GM18873 (cell line): ENCODE data around the gene LIF.
"Not testable (repeated sequence)": the region's sequence is repeated elsewhere in the genome, so short reads cannot be mapped to it uniquely, and the experiment has no call there.

Experiments
- ATAC-seq: cut with Tn5 transposase; IDR thresholded peaks from one replicate; pipeline ENCODE4 v1.9.1; 2021; ENCODE audit warnings: mild to moderate bottlenecking, moderate library complexity, moderate number of reproducible peaks; ENCODE audit not compliant: unreplicated experiment, low FRiP score

The LIF gene

DNA sequence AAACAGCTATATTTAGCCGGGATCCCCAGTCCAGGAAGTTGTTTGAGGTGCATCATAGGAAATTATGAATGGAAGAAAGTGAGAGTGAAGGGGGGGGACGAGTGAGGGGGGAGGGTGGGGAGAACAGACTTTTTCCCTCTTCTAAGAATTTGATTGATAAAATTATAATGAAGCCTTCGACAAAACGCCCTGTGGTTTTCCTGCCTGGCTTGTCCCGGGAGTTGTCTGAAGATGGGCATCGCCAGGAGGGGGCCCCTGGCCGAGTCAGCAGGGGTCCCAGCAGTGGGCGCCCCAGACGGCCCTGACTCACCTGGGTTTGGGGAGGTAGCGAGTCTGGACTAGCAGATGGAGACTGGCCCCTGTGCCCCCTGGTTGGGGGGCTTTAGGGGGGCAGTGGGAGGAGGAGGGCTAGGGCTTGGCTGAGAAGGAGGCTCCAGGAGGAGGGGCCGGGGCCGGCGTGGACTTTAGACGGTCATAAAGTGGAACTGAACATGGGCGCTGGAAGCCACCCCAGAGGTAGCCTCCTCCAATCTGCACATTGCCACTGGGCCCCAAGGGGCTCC, 336 bp upstream of the LIF start:
- no peak for ATAC-seq

DNA sequence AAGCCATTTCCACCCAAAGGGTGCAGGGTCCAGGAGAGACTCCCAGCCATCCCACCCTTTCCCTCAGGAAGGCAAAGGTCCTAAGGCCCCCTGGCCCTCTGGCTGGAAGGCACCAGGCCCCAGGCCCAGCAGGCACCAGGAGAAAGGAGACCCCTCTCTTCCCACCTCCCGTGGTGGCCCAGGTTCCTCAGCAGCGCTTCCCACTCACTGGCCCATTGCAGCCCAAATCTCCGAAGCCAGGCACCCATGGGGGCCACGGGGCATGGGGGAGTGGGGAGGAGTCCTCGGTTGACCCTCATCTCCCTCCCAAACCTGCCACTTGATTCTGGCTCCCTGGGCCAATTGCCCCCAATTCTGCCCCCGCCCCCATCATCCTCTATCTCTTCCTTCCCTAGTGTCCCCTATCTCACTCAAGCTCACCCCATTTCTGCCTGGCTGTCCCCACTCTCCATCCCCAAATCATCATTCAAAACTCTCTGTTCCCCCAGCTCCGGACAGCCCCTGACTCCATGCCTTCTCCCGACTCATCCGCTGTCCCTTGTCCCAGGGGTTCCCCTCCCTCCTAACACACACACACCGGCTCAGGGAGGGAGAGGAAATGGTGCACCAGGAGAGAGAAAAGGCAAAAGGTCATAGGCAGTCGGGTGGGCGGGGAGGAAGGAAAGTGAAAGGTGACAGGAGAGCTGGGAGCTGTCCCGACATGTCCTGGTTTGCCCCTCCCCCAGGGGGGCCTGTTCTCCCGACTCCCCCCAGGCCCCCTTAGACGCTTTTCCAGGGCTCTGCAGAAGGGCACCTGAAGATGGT, 1.2 kb downstream of the LIF start:
- no peak for ATAC-seq

DNA sequence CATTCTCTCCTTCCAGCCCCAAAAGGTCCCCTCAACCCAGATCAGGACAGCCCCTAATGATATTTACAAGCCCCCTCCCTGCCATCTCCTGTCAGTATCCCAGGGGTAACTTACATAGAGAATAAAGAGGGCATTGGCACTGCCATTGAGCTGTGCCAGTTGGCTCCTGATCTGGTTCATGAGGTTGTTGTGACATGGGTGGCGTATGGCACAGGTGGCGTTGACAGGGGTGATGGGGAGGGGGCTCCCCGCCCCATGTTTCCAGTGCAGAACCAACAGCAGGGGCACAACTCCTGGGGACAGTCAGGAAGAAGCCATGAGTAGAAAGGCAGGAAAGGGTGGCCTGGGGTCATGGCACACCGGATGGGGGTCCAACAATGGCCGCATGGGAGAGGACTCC, 1.9 kb downstream of the LIF start:
- ATAC-seq, result no peak

DNA sequence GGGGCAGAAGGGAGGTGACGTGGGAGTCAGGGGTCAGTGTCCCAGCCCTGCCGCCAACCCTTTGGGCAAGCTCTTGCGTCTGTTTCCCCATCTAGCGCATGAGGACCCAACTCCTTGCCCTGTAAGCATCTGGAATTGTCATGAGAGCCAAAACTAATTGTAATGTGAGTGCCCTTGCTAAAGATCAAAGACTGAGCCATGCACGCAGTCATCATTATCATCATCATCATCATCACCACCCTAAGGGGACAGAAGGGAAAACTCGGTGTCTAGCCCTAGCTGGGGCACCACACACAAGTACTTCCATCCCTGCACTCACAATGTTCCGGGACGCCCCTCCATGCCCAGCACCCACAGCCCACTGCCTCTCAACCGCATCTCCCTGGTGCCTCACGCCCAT, 2.5 kb downstream of the LIF start:
- no peak for ATAC-seq

DNA sequence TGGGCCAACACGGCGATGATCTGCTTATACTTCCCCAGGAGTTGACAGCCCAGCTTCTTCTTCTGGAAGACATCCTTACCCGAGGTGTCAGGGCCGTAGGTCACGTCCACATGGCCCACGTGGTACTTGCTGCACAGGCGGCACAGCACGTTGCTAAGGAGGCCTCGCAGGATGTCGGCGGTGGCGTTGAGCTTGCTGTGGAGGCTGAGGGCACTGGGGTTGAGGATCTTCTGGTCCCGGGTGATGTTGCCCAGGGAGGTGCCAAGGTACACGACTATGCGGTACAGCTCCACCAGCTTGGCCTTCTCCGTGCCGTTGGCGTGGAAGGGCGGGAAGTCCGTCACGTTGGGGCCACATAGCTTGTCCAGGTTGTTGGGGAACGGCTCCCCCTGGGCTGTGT, 2.9 kb downstream of the LIF start:
- ATAC-seq, result no peak

DNA sequence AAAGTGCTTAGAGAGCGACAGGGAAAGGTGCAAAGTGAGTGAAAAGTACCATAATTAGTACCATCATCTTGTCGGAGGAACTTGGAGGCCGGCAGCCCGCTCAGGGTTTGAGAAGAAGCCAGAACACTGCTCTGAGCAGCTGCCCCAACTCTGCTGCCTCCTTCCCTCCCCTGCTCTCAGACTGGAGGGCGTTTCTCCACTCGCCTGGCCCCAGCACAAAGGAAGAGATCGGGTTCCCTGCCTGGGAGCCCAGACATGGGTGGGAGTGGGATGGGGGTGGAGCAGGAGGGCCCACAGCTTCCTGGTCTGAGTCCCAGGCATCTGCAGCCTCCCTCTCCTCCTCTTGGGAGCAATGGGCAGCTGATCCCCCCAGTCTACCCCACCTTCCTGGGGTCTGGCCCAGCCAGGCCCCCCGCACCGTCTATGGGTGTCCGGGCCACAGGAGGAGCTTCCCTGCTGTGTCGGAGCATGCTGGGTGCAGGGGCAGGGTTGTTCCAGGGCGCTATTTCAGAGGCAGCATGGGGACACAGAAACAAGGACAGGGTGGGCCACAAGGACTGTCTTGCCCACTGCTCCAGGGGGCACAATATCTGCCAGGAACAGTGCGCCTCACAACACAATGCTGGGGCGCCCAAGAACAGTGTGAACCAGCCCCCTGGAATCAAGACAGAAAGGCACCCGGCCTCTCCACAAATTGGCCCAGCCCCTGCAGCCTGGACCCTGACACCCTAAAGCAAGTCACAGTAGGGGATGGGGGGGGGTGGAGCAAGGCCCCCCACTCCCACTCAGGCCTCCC, 4.8 kb downstream of the LIF start:
- no peak for ATAC-seq

GRCh38 chr22:30240541-30241417, 5.8 kb downstream of the LIF start:
- ATAC-seq, result no peak

DNA sequence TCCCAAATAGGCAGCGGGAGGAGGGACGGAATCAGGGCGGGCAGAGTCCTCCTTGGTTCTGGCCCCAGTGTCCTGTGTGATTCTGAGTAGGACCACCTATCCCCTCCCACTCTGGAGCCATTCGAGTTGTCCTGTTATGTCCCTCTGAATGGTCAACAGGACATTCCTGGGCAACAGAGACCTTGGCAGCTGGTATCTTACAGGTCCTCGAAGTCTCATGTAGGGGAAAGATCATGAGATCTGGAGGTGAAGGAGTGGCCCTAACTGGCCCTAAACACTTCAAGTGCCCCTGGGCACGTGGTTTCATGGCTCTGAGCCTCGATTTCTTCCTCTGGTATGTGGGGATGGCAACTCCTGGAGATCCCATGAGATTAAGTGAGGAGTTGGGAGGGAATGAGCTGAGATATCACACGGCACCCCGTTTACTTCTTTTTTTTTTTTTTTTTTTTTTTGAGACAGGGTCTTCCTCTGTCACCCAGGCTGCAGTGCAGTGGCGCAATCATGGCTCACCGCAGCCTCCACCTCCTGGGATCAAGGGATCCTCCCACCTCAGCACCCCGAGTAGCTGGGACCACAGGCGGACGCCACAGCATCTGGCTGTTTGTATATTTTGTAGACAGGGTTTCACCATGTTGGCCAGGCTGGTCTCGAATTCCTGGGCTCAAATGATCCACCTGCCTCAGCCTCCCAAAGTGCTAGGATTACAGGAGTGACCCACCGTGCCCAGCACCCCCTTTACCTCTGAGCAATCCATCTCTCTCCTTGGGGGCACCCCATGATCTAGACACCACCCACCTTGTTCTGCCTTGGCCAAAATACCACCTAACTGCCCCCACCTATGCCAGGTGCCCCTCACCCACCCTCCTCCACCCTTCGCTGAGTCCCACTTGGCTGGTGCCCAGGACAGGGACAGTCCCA, 6.8 kb downstream of the LIF start:
- ATAC-seq, result no peak

GRCh38 chr22:30238661-30239487, 7.7 kb downstream of the LIF start:
- ATAC-seq, result no peak

DNA sequence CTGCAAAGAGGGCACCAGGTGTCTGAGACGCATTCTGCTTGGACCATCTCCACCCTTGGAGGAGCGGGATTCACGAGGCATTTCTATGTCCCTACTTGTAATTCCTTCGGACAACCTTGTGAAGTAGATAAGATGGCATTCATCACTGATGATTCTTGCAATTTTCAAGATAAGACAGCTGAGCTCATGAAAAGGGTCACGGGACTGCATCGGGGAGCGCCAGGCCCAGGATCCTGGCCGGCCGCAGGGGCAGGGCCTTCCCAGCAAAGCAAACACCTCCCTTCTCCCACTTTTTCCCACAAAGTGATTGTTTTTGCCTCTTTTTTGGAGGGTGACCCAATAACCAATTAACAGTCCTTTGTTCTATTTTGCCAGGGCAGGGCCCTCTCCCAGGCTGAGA, 8.4 kb downstream of the LIF start:
- ATAC-seq, result no peak

DNA sequence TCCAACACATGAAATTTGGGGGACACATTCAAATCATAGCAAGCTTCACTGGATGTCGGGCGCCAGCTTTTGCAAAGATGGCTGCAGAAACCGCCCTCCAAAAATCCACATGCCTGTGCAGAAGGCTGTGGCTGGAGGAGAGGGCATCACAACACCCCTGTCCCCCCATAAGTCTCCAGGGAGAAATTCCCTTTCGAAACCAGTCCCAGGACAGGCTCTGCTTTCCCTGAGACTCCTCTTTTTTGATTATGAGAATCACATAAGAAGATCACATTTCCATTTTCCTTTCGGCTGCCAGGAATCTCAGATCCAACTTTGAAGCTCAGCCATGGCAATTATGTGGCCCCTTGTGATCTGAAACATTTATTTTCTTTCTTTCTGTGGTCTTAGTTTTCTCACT, 9.7 kb downstream of the LIF start:
- no peak for ATAC-seq

DNA sequence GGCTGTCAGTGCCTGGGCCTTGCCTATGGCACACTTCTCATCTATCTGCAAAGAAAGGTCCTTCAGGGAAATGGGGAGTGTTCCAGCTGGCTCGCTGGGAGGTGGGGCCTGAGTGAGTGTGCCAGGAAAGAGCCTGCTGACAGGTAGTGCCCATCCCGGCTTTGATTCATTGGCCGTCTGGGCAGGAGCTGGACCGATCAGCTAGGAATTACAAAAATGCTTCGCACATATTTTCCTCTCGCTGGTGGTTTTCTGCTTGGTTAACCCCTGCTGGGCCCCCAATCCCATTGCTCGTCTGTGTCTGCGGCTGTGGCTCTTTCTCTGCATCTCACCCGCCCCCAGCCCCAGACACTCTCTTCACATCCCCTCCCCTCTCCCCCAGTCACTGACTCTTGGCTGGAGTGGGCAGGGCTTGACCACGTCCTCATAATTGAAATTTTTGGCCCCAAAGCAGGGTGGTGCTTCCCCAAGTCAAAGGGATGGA, 10.8 kb downstream of the LIF start:
- no peak for ATAC-seq

- ATAC-seq, result no peak
These were observed 11.6 kb downstream of the LIF start for GRCh38 chr22:30234786-30235470.

- not testable (repeated sequence) for ATAC-seq
These were observed 12.2 kb downstream of the LIF start for GRCh38 chr22:30234325-30234724.

- no peak for ATAC-seq
These were observed 13.0 kb downstream of the LIF start for GRCh38 chr22:30233582-30233981.

GRCh38 chr22:30232716-30233218, 13.8 kb downstream of the LIF start:
- no peak for ATAC-seq

DNA sequence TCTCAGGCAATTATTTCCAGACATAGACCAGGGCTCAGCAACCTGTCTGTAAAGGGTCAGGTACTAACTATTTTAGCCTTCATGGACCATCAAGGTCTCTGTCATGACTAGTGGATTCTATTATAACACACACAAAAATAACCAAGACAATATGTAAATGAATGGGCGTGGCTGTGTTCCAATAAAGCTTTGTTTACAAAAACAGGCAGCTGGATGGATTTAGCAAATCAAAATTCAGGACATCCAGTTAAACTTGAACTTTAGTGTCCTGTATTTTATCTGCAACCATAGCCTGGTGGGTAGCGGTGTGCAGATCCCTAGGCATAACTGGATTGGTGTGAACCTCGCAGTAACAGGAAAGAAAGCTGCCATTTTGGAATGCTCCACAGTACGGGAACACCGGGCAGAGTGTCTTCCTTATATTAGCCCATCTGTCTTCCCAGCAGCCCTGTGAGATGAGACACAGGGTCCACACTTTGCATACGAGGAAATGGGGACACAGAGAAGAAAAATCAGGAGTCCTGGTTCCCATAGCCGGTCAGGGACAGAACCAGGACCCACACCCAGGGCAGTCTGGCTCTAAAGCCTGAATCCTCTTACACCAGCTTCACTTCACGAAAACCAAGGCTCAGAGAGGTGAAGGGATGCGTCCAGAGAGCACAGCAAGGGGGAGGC, 15.6 kb downstream of the LIF start:
- ATAC-seq, result no peak
